HG02678 (cell line): ENCODE results near the gene RNF7.
"Not testable (repeated sequence)": the region's sequence is repeated elsewhere in the genome, so short reads cannot be mapped to it uniquely, and the experiment has no call there.

Experiments
- ATAC-seq: cut with Tn5 transposase; IDR thresholded peaks from one replicate; pipeline ENCODE4 v1.9.1; 2021; ENCODE audit warnings: mild to moderate bottlenecking, moderate library complexity; ENCODE audit not compliant: unreplicated experiment

The RNF7 gene

GRCh38 chr3:141738022-141738890 is at the start of gene RNF7:
TSS of gene RNF7 (plus strand) at chr3:141738298. CDS start at chr3:141738342, 44 bp downstream.
- peak; percentile 98 for ATAC-seq

GRCh38 chr3:141690431-141691072 is 47.5 kb upstream of the RNF7 start:
- no peak for ATAC-seq

GRCh38 chr3:141691471-141691870 is 46.6 kb upstream of the RNF7 start:
- ATAC-seq, result not testable (repeated sequence)

- not testable (repeated sequence) for ATAC-seq
Observed at GRCh38 chr3:141692973-141693372, 45.1 kb upstream of the RNF7 start.

GRCh38 chr3:141699324-141699723 is 38.8 kb upstream of the RNF7 start:
- ATAC-seq, result no peak

GRCh38 chr3:141699897-141700296 is 38.2 kb upstream of the RNF7 start:
- ATAC-seq, result no peak

- not testable (repeated sequence) for ATAC-seq
Observed at GRCh38 chr3:141703367-141703766, 34.7 kb upstream of the RNF7 start.

GRCh38 chr3:141707741-141708203 is 30.3 kb upstream of the RNF7 start:
- ATAC-seq, result no peak

GRCh38 chr3:141708367-141708766 is 29.7 kb upstream of the RNF7 start:
- ATAC-seq, result no peak

- ATAC-seq, result no peak
Observed at GRCh38 chr3:141709126-141709770, 28.9 kb upstream of the RNF7 start.

- ATAC-seq, result no peak
Observed at GRCh38 chr3:141710121-141710520, 28.0 kb upstream of the RNF7 start.

- no peak for ATAC-seq
Observed at GRCh38 chr3:141710888-141711616, 27.0 kb upstream of the RNF7 start.

GRCh38 chr3:141714671-141715070 is 23.4 kb upstream of the RNF7 start:
- ATAC-seq, result no peak

- no peak for ATAC-seq
Observed at GRCh38 chr3:141722081-141722480, 16.0 kb upstream of the RNF7 start.

GRCh38 chr3:141722648-141723047 is 15.4 kb upstream of the RNF7 start:
- no peak for ATAC-seq

GRCh38 chr3:141723255-141723654 is 14.8 kb upstream of the RNF7 start:
- ATAC-seq, result no peak

- no peak for ATAC-seq
Observed at GRCh38 chr3:141724186-141724585, 13.9 kb upstream of the RNF7 start.

- no peak for ATAC-seq
Observed at GRCh38 chr3:141725036-141725435, 13.1 kb upstream of the RNF7 start.

GRCh38 chr3:141726483-141726882 is 11.6 kb upstream of the RNF7 start:
- no peak for ATAC-seq

GRCh38 chr3:141728355-141728892 is 9.7 kb upstream of the RNF7 start:
- ATAC-seq, result no peak

- no peak for ATAC-seq
Observed at GRCh38 chr3:141729240-141729639, 8.9 kb upstream of the RNF7 start.
